Stimulated activated effector memory CD8-positive, alpha-beta T cell treated with anti-CD3 and anti-CD28 coated beads, Interleukin-12 subunit alpha, Interleukin-12 subunit beta, amount 100 ng/mL, for 72 hours (primary cell): Measurements from ENCODE around the gene CCDC170.
"Not testable (repeated sequence)": the region's sequence is repeated elsewhere in the genome, so short reads cannot be mapped to it uniquely, and the experiment has no call there.

Experiments used
- ATAC-seq: fragments of 150-1000 bp; cut with Tn5 transposase; 2 replicates; pipeline ENCODE4 v1.10.0; 2021
- DNase-seq, 2 donors: peaks; one replicate each; pipeline ENCODE4 v3.0.0; 2021 to 2022; ENCODE audit warnings: low spot score in 2 of 2
- H3K27ac Mint-ChIP-seq: one replicate; pipeline ENCODE4 v1.8.0; 2022; ENCODE audit warnings: mild to moderate bottlenecking, mixed read lengths
- H3K36me3 Mint-ChIP-seq: one replicate; pipeline ENCODE4 v1.8.0; 2022; ENCODE audit warnings: mild to moderate bottlenecking, mixed read lengths
- H3K4me1 Mint-ChIP-seq: one replicate; pipeline ENCODE4 v1.8.0; 2022; ENCODE audit warnings: mixed read lengths
- H3K4me3 Mint-ChIP-seq: one replicate; pipeline ENCODE4 v1.8.0; 2022; ENCODE audit warnings: mild to moderate bottlenecking, mixed read lengths
- H3K9me3 Mint-ChIP-seq: one replicate; pipeline ENCODE4 v1.8.0; 2022; ENCODE audit warnings: mixed read lengths

The CCDC170 gene

DNA sequence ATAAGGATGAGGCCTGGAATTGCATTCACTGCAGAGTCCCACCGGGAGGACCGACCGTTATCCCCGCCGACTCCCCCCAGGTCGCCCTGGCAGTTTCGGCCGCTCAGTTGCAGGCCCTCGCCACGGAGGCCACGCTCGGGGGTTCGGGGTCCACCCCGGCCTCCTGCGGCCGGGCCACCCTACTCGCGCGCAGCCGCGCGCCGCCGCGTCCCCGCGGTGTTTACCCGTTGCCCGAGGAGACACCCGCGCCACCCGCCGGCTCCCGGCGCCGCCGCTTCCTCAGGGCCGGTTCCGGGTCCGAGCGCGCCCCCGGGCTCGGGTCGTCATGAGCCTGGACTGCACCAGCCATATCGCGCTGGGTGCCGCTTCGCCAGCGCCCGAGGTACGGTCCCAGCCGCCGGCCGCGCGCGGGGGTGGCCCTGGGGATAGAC lies at the start of gene CCDC170:
TSS of gene CCDC170 (plus strand) at position 214 of the 431 bp plus-strand sequence. CDS start at position 326, 112 bp downstream.
- peak in 1 of 2 donors; percentile 53 for DNase-seq
- Mint-ChIP-seq H3K36me3 (no peaks in the 10 kb centered on the region), H3K9me3 (no peaks in the 10 kb centered on the region), H3K4me1 (peaks cover 23% of the 10 kb centered on the region), H3K4me3 (peak within 1 kb of the TSS; percentile 70), H3K27ac (no peak within 1 kb of the TSS)
- ATAC-seq = peak; percentile 55

DNA sequence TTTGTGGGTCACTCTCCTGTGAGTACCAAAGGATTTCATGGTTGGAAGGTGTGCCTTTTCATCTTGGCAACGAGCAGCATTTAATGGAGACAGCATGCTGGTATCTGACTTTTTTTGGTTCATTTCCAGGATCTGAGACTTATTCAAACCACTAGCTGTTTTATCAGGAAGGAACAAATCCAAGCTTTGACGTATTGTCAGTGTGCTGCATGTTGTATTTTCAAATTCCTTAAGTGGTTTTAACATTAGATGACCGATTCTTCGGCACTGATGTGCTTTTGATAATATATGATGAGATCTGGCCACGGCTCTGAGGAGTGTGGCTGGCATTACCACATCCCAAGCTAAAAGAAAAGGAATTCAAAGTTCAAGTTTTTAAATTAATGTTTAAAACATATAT lies 48.3 kb upstream of the CCDC170 start:
- H3K4me1 Mint-ChIP-seq = peaks cover 29% of the 10 kb centered on the region
- ATAC-seq = no peak
- H3K36me3 Mint-ChIP-seq = peaks cover 21% of the 10 kb centered on the region
- no peaks in the 10 kb centered on the region for H3K9me3 Mint-ChIP-seq
- no peak overlapping the region for H3K27ac Mint-ChIP-seq
- no peak for DNase-seq
- no peak overlapping the region for H3K4me3 Mint-ChIP-seq

GRCh38 chr6:151447237-151447636 lies 46.6 kb upstream of the CCDC170 start:
- Mint-ChIP-seq H3K4me1 (peaks cover 24% of the 10 kb centered on the region), H3K36me3 (peaks cover 26% of the 10 kb centered on the region), H3K27ac (no peak overlapping the region), H3K4me3 (no peak overlapping the region), H3K9me3 (no peaks in the 10 kb centered on the region)
- DNase-seq = no peak
- no peak for ATAC-seq

DNA sequence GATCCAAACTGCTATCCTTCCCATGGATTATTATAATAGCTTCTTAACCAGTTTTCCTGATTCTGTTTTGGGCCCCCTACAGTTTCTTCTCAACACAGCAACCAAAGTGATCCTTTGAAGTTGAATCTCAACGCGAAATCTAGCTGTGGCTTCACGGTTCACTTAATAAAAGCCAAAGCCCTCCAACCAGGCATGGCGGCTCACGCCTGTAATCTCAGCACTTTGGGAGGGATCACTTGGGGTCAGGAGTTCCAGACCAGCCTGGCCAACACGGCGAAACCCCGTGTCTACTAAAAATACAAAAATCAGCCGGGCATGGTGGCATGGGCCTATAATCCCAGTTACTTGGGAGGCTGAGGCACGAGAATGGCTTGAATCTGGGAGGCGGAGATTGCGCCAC lies 45.2 kb upstream of the CCDC170 start:
- H3K4me3 Mint-ChIP-seq = no peak overlapping the region
- no peak for ATAC-seq
- peaks cover 31% of the 10 kb centered on the region for H3K36me3 Mint-ChIP-seq
- H3K4me1 Mint-ChIP-seq = peaks cover 24% of the 10 kb centered on the region
- H3K27ac Mint-ChIP-seq = no peak overlapping the region
- no peak for DNase-seq
- H3K9me3 Mint-ChIP-seq = no peaks in the 10 kb centered on the region

DNA sequence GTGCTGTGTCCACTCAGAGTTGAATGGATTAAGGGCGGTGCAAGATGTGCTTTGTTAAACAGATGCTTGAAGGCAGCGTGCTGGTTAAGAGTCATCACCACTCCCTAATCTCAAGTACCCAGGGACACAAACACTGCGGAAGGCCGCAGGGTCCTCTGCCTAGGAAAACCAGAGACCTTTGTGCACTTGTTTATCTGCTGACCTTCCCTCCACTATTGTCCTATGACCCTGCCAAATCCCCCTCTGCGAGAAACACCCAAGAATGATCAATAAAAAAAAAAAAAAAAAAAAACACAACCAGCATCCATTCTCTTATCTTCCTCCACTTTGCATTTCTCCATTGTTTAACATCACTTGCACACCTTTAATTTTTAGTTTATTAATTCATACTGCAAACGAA lies 42.9 kb upstream of the CCDC170 start:
- H3K4me1 Mint-ChIP-seq = peaks cover 24% of the 10 kb centered on the region

DNA sequence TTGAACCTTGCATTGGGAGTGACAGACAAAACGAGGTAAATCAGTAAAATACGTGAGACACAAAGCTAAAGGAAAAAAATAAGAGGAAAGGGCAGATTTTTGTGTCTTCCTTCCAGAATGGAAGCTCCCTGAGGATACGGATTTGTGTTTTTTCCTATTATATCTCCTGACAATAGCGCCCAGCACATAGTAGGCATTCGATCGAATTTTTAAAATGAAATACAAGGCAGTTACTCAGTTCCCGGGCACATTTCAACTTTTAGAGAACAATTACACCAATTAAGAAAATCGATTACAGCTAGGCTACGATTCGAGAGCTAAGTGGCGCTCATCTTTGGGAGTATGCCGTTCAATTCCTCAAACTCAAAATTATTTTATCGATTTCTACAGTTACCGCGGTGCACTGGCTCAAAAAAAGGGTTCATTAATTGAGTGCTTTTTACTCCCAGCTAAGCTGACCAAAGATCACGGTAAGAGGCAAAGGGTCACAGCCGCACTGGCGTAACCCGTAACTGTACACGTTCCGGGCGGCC lies 42.3 kb upstream of the CCDC170 start:
- H3K9me3 Mint-ChIP-seq = no peaks in the 10 kb centered on the region

More for the DNA sequence above, 42.9 kb upstream of the CCDC170 start:
- peak overlapping the region; percentile 98 for H3K27ac Mint-ChIP-seq
- H3K36me3 Mint-ChIP-seq = peaks cover 13% of the 10 kb centered on the region
- DNase-seq, ATAC-seq, H3K9me3 Mint-ChIP-seq: not testable (repeated sequence)
- peak overlapping the region; percentile 89 for H3K4me3 Mint-ChIP-seq

DNA sequence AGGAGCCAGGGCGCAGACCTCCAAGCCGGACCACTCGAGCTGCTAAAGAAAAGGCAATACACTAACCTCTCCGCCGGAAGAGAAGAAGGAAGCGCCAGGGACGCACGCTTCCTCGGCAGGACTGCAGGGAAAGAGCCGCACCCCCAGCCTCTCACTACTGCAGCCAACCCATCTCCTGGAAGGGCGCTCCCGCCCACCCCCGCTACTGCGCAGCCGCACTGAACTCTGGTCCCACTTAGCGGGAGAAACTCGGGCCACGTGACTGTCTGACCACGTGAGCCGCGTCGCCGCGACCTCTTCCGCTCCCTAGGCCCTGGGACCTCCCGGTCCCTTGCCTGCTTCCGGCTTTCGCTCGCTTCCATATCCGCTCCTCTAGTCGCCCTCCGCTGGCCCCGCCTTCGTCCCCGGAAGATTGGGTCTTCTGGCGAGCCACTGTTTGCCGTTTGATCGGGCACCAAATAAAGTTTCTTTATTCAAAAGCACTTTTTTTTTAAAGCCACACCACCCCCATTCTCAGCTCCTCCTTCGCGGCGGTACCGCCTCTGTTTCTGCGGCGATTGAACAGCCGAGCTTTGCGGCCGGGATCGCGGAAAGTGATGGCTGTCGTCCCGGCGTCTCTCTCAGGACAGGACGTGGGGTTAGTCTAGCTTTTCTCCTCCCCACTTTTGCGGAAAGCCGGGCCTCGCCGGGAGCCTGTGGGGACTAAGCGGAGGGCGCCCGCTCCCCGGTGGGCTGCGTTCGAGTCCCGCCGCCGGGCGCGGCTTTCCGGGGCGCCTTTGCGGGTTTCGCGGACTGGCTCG lies 41.7 kb upstream of the CCDC170 start, which contains the start of gene RMND1:
TSS of gene RMND1 (minus strand) at position 177 of the 800 bp plus-strand sequence. CDS start 6,315 bp downstream, outside the sequence.
- H3K4me3 Mint-ChIP-seq = peak within 1 kb of the TSS; percentile 89
- peak; percentile 99 for ATAC-seq
- peak; percentile 96 to 99 for DNase-seq
- H3K36me3 Mint-ChIP-seq = peaks cover 13% of the 10 kb centered on the region
- no peaks in the 10 kb centered on the region for H3K9me3 Mint-ChIP-seq
- peak within 1 kb of the TSS; percentile 98 for H3K27ac Mint-ChIP-seq
- peaks cover 24% of the 10 kb centered on the region for H3K4me1 Mint-ChIP-seq

More for the DNA sequence above, 42.3 kb upstream of the CCDC170 start:
- Mint-ChIP-seq H3K4me3 (peak overlapping the region; percentile 89), H3K36me3 (peaks cover 13% of the 10 kb centered on the region), H3K4me1 (peaks cover 24% of the 10 kb centered on the region), H3K27ac (peak overlapping the region; percentile 98)
- DNase-seq (no peak), ATAC-seq (no peak)

- H3K36me3 Mint-ChIP-seq = peaks cover 18% of the 10 kb centered on the region
- H3K4me3 Mint-ChIP-seq = peak overlapping the region; percentile 89
- no peaks in the 10 kb centered on the region for H3K9me3 Mint-ChIP-seq
- H3K4me1 Mint-ChIP-seq = peaks cover 24% of the 10 kb centered on the region
- ATAC-seq (no peak), DNase-seq (no peak)
- peak overlapping the region; percentile 98 for H3K27ac Mint-ChIP-seq
Measured at GRCh38 chr6:151452750-151453427, 40.9 kb upstream of the CCDC170 start.

DNA sequence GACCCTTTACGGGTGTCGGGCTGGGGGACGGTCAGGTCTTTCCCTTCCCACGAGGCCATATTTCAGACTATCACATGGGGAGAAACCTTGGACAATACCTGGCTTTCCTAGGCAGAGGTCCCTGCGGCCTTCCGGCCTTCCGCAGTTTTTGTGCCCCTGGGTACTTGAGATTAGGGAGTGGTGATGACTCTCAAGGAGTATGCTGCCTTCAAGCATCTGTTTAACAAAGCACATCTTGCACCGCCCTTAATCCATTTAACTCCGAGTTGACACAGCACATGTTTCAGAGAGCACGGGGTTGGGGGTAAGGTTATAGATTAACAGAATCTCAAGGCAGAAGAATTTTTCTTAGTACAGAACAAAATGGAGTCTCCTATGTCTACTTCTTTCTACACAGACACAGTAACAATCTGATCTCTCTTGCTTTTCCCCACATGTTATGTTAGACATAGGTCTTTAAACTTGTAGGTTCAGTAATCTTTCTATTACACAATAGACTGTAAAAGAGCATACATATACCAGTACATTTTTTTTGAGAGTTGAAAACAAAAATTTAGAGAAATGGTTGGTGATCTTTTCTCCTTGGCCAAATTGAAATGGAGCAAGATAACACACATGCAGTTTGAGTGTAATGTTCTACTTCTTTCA lies 37.9 kb upstream of the CCDC170 start:
- not testable (repeated sequence) for H3K4me3 Mint-ChIP-seq, H3K9me3 Mint-ChIP-seq, ATAC-seq, H3K4me1 Mint-ChIP-seq, DNase-seq, H3K27ac Mint-ChIP-seq
- H3K36me3 Mint-ChIP-seq = peaks cover 48% of the 10 kb centered on the region

GRCh38 chr6:151461673-151462072 lies 32.1 kb upstream of the CCDC170 start:
- DNase-seq (no peak), ATAC-seq (no peak)
- H3K4me3 Mint-ChIP-seq = no peak overlapping the region
- peaks cover 54% of the 10 kb centered on the region for H3K36me3 Mint-ChIP-seq
- H3K4me1 Mint-ChIP-seq = no peaks in the 10 kb centered on the region
- no peaks in the 10 kb centered on the region for H3K9me3 Mint-ChIP-seq
- H3K27ac Mint-ChIP-seq = no peak overlapping the region

- peak overlapping the region; percentile 32 for H3K27ac Mint-ChIP-seq
- peaks cover 50% of the 10 kb centered on the region for H3K36me3 Mint-ChIP-seq
- ATAC-seq (no peak), DNase-seq (no peak)
- H3K4me3 Mint-ChIP-seq = no peak overlapping the region
- H3K9me3 Mint-ChIP-seq = no peaks in the 10 kb centered on the region
- H3K4me1 Mint-ChIP-seq = no peaks in the 10 kb centered on the region
Measured at GRCh38 chr6:151464702-151465101, 29.1 kb upstream of the CCDC170 start.

- Mint-ChIP-seq H3K4me1 (peaks cover 6% of the 10 kb centered on the region), H3K9me3 (no peaks in the 10 kb centered on the region), H3K36me3 (no peaks in the 10 kb centered on the region), H3K4me3 (no peak overlapping the region), H3K27ac (no peak overlapping the region)
- ATAC-seq (peak; percentile 43), DNase-seq (peak; percentile 21 to 63)
Measured at GRCh38 chr6:151475653-151476523, 17.9 kb upstream of the CCDC170 start.

- no peak overlapping the region for H3K4me3 Mint-ChIP-seq
- no peak overlapping the region for H3K27ac Mint-ChIP-seq
Measured at GRCh38 chr6:151477726-151478125, 16.1 kb upstream of the CCDC170 start.

DNA sequence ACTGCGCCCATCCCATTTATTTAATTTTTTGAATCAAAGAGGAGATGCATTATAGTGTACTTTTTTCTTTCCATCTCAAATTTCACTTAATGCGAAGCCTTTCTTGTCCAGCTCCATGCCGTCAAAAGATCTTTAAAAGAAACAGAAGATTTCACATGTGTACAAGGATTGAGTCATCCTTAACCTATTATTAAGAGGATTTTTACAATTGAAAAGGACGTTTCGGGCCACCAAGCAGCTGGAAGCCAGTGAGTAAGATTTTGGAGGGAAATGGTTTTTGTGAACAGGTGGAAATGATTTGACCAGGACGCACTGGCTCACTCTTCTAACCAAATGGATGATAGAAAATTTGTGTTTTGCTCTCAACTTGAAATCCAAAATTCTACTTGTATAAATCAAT lies 15.1 kb upstream of the CCDC170 start:
- H3K4me3 Mint-ChIP-seq = no peak overlapping the region
- peaks cover 23% of the 10 kb centered on the region for H3K4me1 Mint-ChIP-seq
- ATAC-seq (no peak), DNase-seq (no peak)
- H3K36me3 Mint-ChIP-seq = no peaks in the 10 kb centered on the region
- H3K27ac Mint-ChIP-seq = no peak overlapping the region
- H3K9me3 Mint-ChIP-seq = no peaks in the 10 kb centered on the region

More at GRCh38 chr6:151477726-151478125, 16.1 kb upstream of the CCDC170 start:
- ATAC-seq (no peak), DNase-seq (no peak)
- Mint-ChIP-seq H3K36me3 (no peaks in the 10 kb centered on the region), H3K4me1 (peaks cover 23% of the 10 kb centered on the region), H3K9me3 (no peaks in the 10 kb centered on the region)
